ENCODE measurements around the gene SLC43A2.
"Not testable (repeated sequence)": the region's sequence is repeated elsewhere in the genome, so short reads cannot be mapped to it uniquely, and the experiment has no call there.

GRCh38 chr17:1526876-1527275 is 101.8 kb downstream of the SLC43A2 start:
- TF ChIP-seq, protein P1, sequence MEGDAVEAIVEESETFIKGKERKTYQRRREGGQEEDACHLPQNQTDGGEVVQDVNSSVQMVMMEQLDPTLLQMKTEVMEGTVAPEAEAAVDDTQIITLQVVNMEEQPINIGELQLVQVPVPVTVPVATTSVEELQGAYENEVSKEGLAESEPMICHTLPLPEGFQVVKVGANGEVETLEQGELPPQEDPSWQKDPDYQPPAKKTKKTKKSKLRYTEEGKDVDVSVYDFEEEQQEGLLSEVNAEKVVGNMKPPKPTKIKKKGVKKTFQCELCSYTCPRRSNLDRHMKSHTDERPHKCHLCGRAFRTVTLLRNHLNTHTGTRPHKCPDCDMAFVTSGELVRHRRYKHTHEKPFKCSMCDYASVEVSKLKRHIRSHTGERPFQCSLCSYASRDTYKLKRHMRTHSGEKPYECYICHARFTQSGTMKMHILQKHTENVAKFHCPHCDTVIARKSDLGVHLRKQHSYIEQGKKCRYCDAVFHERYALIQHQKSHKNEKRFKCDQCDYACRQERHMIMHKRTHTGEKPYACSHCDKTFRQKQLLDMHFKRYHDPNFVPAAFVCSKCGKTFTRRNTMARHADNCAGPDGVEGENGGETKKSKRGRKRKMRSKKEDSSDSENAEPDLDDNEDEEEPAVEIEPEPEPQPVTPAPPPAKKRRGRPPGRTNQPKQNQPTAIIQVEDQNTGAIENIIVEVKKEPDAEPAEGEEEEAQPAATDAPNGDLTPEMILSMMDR (IDR thresholded peaks at IDR 0.05) = not testable (repeated sequence)
- TF ChIP-seq POLR2A (IDR thresholded peaks at IDR 0.05) = not testable (repeated sequence)
